ENCODE results near the gene PPARA.
"Not testable (repeated sequence)": the region's sequence is repeated elsewhere in the genome, so short reads cannot be mapped to it uniquely, and the experiment has no call there.

Gene PPARA

GRCh38 chr22:46256358-46256958 lies 106.1 kb downstream of the PPARA start:
- no peak for TF ChIP-seq CTCF (IDR thresholded peaks at IDR 0.05; ENCODE audit: borderline replicate concordance, insufficient read depth, low read depth, low read length)
- no peak overlapping the region for H3K4me3 ChIP-seq (ENCODE audit: low read depth, low read length)

DNA sequence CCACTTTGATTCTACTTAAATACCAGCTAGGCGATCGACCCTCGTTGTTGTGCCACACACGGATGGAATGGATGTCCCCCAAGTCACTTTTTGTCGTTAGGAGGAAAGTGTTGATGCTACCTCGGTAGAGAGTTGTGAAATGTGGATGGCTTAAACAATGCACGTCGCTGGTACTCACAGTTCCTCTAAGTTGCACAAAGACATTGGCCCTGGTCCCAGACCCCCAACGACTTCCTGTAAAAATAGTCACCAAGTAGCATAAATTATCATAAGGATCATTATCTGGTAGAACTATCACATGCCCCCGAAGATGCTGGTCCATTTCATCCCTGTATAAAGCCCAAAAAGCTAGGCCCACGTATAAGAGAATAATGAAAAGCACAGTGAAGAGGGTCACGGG lies 109.0 kb downstream of the PPARA start:
- no peak overlapping the region for H3K4me3 ChIP-seq (ENCODE audit: low read depth, low read length)
- TF ChIP-seq CTCF (IDR thresholded peaks at IDR 0.05; ENCODE audit: borderline replicate concordance, insufficient read depth, low read depth, low read length): no peak

DNA sequence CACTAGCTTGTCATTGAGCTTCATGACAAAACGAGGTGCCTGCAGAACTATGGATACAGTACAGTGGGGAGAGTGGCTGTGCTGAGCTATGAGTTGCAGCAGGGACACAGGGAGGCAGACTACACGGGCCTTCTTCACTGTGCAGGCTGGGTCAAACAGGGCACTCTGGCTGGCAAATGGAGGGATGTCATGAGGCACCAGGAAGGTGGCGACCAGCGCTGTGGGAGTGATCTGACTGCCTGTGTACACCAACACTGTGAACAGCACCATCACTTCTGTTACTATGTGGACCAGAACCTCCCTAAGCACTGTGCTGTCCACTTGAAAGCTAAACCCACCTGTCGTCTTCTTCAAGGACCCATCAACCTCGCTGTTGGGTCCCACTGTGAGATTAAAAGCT lies 109.7 kb downstream of the PPARA start:
- no peak overlapping the region for H3K4me3 ChIP-seq (ENCODE audit: low read depth, low read length)
- TF ChIP-seq CTCF (IDR thresholded peaks at IDR 0.05; ENCODE audit: borderline replicate concordance, insufficient read depth, low read depth, low read length): no peak

- H3K4me3 ChIP-seq (ENCODE audit: low read depth, low read length): no peak overlapping the region
- TF ChIP-seq CTCF (IDR thresholded peaks at IDR 0.05; ENCODE audit: borderline replicate concordance, insufficient read depth, low read depth, low read length): no peak
Measured at GRCh38 chr22:46262449-46263215, 112.3 kb downstream of the PPARA start.

- H3K4me3 ChIP-seq (ENCODE audit: low read depth, low read length): no peak within 1 kb of the TSS
- no peak for TF ChIP-seq CTCF (IDR thresholded peaks at IDR 0.05; ENCODE audit: borderline replicate concordance, insufficient read depth, low read depth, low read length)
Measured at GRCh38 chr22:46263216-46263590, 112.9 kb downstream of the PPARA start, which contains the start of gene PKDREJ. TSS of gene PKDREJ (minus strand) at chr22:46263343. CDS start at chr22:46263322, 21 bp downstream.

DNA sequence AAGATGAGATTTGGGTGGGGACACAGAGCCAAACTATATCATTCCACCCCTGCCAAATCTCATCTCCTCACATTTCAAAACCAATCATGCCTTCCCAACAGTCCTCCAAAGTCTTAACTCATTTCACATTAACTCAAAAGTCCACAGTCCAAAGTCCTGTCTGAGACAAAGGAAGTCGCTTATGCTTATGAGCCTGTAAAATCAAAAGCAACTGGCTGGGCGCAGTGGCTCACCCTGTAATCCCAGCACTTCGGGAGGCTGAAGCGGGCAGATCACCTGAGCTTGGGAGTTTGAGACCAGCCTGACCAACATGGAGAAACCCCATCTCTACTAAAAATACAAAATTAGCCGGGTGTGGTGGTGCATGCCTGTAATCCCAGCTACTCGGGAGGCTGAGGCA lies 114.2 kb downstream of the PPARA start:
- not testable (repeated sequence) for H3K4me3 ChIP-seq (ENCODE audit: low read depth, low read length)

DNA sequence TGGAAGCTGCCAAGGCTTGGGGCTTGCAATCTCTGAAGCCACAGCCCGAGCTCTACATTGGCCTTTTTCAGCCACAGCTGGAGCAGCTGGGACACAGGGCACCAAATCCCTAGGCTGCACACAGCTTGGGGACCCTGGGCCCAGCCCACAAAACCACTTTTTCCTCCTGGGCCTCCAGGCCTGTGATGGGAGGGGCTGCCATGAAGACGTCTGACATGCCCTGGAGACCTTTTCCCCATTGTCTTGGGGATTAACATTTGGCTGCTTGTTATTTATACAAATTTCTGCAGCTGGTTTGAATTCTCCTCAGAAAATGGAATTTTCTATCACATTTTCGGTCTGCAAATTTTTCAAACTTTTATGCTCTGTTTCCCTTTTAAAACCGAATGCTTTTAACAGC lies 115.3 kb downstream of the PPARA start:
- H3K4me3 ChIP-seq (ENCODE audit: low read depth, low read length): not testable (repeated sequence)

DNA sequence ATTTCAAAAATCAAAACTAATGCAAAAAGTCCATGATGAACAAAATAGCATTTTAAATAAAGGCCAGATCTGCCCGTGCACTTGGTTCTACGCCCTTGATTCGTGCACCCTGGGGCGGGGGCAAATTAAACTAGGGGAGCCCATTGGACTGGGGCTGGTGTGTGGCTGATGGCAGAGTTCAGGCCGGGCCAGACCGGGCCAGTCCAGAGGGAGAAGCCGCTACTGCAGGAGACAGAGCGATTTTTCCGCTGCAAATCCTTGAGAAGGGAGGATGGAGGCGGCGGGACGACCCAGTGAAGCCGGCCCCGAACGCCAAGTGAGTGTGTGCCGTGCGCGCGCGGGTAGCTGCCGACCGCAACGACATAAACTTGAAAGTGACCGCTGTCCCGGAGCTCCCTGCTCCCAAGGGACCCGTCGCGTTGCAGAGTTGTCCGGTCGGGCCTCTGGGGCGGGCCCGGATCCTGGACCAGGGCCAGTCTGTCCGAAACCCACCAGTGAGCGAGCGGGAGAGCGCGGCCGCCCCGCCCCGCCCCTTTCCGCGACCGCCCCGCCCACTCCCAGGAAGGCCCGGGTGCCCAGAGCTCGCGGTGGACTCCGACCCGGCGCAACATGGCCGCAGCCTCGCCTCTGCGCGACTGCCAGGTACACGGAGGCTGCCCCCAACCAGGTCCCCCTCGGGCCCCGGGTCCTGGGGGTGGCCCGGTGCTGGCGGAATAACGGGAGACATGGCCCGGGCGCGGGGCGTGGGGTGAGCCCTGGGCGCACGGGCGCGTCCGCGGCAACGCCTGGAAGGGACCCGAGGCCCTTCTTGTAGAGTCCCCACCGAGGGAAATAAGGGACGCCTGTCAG lies 117.3 kb downstream of the PPARA start, which contains the start of gene TTC38:
TTC38 (plus strand) TSS at position 578 of the 849 bp plus-strand sequence; CDS start at position 610, 32 bp downstream.
- TF ChIP-seq CTCF (IDR thresholded peaks at IDR 0.05; ENCODE audit: borderline replicate concordance, insufficient read depth, low read depth, low read length): no peak
- peak within 1 kb of the TSS; percentile 79 for H3K4me3 ChIP-seq (ENCODE audit: low read depth, low read length)
